Loucy (cell line): ENCODE measurements around the gene ZNF600.

Source experiments
- CTCF ChIP-seq: fragments of 200-600 bp; sonication (generic); conservative IDR thresholded peaks from 2 replicates; pipeline ENCODE4 v1.5.1; 2014; ENCODE audit warnings: mild to moderate bottlenecking, antibody characterized with exemption, low read length
- EZH2phosphoT487 ChIP-seq: fragments of 200-600 bp; IDR thresholded peaks from 2 replicates; pipeline ENCODE4 v1.6.1; 2018; ENCODE audit warnings: antibody characterized with exemption, mild to moderate bottlenecking, moderate library complexity, borderline replicate concordance

- TF ChIP-seq CTCF (no peak), EZH2phosphoT487 (no peak)
Observed at GRCh38 chr19:52716522-52716921, 70.1 kb downstream of the ZNF600 start.
